Fibroblast of mammary gland (primary cell): ENCODE data around the gene HHAT.

Experiments
- DNase-seq: peaks from one replicate; pipeline ENCODE4 v3.0.0-alpha.2; 2010; ENCODE audit warnings: low read depth
- H3K4me3 ChIP-seq: 2 replicates; pipeline ENCODE4 v1.5.1; 2011; ENCODE audit warnings: low read depth, mild to moderate bottlenecking, low read length, moderate library complexity; ENCODE audit not compliant: control insufficient read depth
- TF ChIP-seq, protein P1 (sequence below): conservative IDR thresholded peaks from 2 replicates; pipeline ENCODE4 v1.5.1; 2011; ENCODE audit warnings: low read depth, low read length, inconsistent platforms; ENCODE audit not compliant: control insufficient read depth, insufficient read depth

Gene HHAT

DNA sequence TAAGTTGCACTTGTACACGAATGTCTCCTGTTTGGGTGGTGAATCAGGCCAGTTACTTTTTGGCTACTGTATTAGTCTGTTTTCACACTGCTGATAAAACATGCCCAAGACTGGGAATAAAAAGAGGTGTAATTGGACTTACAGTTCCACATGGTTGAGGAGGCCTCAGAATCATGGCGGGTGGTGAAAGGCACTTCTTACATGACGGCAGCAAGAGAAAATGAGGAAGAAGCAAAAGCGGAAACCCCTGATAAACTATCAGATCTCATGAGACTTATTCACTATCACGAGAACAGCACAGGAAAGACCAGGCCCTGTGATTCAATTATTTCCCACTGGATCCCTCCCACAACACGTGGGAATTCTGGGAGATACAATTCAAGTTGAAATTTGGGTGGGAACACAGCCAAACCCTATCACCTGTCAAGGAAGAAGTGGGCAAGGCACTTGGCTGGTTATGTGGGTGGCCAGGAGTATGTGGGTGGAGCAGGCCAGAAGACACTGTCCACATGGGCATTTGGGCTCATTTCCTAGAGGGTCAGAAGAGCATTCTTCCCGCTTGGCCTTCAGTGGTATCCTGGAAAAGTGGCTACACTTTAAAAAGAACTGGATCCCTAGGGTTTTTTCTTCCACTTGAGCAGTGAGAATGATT lies 228.8 kb downstream of the HHAT start:
- DNase-seq = no peak
- no peak overlapping the region for H3K4me3 ChIP-seq
- TF ChIP-seq, protein P1, sequence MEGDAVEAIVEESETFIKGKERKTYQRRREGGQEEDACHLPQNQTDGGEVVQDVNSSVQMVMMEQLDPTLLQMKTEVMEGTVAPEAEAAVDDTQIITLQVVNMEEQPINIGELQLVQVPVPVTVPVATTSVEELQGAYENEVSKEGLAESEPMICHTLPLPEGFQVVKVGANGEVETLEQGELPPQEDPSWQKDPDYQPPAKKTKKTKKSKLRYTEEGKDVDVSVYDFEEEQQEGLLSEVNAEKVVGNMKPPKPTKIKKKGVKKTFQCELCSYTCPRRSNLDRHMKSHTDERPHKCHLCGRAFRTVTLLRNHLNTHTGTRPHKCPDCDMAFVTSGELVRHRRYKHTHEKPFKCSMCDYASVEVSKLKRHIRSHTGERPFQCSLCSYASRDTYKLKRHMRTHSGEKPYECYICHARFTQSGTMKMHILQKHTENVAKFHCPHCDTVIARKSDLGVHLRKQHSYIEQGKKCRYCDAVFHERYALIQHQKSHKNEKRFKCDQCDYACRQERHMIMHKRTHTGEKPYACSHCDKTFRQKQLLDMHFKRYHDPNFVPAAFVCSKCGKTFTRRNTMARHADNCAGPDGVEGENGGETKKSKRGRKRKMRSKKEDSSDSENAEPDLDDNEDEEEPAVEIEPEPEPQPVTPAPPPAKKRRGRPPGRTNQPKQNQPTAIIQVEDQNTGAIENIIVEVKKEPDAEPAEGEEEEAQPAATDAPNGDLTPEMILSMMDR = no peak

DNA sequence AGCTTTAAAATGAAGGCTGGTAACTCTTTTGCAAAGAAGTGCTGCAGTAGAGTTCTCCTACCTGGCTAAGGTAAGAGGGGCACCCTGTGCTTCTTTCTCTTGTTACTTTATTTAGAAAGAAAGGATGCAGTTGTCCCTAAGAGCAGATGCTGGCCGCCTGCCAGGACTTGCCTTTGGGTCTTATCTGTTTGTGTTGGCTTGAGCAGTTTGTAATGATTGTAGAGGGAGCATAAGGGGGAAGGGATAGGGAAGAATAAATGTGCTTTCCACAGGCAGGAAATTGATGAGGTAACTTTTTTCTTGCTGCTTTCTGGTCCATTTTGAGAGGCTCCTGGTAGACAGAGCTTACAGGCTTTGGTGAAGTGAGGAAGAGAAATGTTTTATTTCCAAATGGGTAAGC lies 229.6 kb downstream of the HHAT start:
- TF ChIP-seq, protein P1 = no peak
- no peak overlapping the region for H3K4me3 ChIP-seq
- DNase-seq = no peak

DNA sequence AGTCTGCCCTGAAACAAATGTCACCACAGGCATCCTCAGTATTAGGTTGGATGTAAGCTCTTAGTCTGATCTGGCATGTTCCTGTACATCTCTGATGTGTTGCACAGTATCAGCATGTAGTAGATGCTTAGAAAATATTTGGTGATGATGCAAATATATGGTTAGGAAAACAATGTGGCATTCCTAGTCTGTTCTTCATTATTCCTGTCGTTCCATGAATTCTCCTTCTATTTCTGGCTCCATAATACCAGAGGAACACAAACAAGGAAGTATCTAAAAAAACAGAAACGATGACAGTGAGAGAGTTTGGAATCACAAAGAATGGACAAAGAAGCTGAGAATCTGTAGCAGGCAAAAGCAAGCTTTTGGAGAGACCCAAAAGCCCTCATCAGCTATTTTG lies 236.6 kb downstream of the HHAT start:
- H3K4me3 ChIP-seq = no peak overlapping the region
- TF ChIP-seq, protein P1 = no peak
- DNase-seq = no peak

DNA sequence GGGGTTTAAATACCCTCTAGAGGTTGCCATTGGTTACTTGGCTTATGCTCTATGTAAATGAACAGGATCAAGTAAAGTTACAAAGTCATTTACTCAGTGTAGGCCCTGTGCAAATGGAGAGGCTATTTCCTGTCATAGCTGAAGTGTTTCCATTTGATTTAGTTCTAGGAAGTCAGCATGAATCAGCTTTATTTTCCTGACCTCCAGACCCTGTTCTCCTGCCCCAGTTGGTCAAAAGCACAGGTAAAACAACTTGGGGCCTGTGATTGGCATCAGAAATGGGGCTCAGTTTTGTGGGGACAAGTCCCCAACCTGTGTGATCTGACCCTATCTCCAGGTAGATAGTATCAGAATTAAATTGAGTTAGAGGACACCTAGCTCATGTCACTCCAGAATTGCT lies 239.9 kb downstream of the HHAT start:
- H3K4me3 ChIP-seq = no peak overlapping the region
- no peak for DNase-seq
- TF ChIP-seq, protein P1 = no peak

DNA sequence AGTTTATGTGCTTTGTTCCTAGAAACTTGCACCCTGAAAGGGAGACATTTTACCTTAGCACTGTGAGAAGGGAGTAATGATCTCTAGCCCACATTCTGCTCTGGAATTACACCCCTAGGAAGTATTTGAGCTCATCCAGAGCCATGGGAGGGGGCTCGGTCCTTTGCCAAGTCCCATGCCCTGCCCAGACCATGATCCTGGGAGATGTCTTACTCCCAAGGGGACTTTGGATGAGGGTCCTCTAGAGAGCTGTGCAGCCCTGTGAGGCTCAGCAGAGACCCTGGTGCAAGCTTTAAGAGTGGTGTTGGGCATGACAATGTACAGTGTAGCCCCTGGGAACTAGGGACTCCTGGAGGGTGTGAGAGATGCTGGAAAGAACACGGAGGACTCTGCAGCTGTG lies 241.4 kb downstream of the HHAT start:
- TF ChIP-seq, protein P1 = no peak
- no peak for DNase-seq
- no peak overlapping the region for H3K4me3 ChIP-seq

DNA sequence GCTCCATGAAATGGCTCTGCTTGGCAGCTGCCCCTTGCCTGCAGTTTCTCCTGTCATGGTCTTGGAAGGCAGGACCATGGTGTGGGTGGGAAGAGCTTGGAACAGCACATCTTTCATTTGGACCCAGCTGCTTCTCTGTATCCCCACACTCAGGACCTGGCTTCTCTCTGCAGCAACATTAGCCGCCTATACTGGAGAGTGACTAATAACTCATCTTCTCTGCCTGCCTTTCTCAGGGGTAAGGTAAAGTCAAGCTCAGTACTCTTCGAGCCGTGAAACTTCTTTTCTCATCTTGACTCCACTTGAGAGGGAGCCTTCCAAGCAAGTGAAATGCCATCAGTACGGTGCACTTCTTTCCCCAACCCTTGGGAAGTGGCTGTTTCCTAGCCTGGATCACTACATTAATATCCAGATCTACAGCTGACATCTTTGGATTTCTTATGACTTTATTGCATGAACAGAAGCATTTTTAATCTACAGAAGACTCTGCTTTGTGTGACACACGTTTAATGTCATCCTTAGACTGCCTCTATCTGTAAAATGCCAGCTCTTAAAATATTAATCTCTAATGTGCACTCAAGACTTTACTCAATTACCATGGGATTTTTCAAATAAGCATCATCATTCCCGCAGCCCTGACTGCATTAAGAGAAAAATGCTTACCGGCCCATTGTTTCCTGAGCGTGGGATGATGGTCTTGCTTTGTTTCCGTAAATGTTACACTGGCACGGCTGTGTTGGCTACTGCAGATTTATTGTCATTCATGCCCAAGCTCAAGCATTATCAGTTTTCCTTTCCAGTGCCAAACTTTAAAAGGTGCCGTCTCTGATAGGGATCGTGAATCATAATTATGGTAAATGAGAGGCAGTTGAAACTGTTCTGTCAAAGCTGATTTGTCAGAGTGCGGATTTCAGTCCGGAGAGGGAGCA lies 242.9 kb downstream of the HHAT start:
- no peak overlapping the region for H3K4me3 ChIP-seq
- TF ChIP-seq, protein P1 = no peak
- DNase-seq = no peak
